K562 (cell line): ENCODE results near the gene IL17REL. TPM values are rescaled to one million over a fixed set of nuclear protein-coding genes. Genes with fewer than 3 reads are reported as not detected.

Experiments
- CHAMP1 ChIP-seq: fragments of 450-650 bp; IDR thresholded peaks from 2 replicates; pipeline ENCODE4 v1.6.1; 2016; ENCODE audit warnings: mild to moderate bottlenecking
- CREB1 ChIP-seq, 2 experiments: sonication (generic) in 1 of 2; formaldehyde crosslinking in 1 of 2; IDR thresholded peaks; 2 replicates each; pipeline versions ENCODE4 v1.6.1 to v1.8.0; 2012 to 2022; ENCODE audit warnings: inconsistent platforms in 1 of 2, mild to moderate bottlenecking in 1 of 2, missing genetic modification reagents in 1 of 2, moderate library complexity in 1 of 2
- CREB3 ChIP-seq: fragments of 450-650 bp; conservative IDR thresholded peaks from 2 replicates; pipeline ENCODE4 v1.6.1; 2016; ENCODE audit warnings: missing genetic modification characterization, low read depth, mild to moderate bottlenecking, missing compliant biosample characterization, moderate library complexity
- CREB5 ChIP-seq: fragments of 250-450 bp; sonication (Bioruptor Pico); IDR thresholded peaks from 2 replicates; pipeline ENCODE4 v1.5.0; 2020; ENCODE audit warnings: mild to moderate bottlenecking
- HMGXB4 ChIP-seq: sonication (generic); formaldehyde crosslinking; IDR thresholded peaks from 2 replicates; pipeline ENCODE4 v1.8.1; 2023; ENCODE audit warnings: mild to moderate bottlenecking, missing genetic modification reagents
- KLF16 ChIP-seq: IDR thresholded peaks from 2 replicates; pipeline ENCODE4 v1.6.1; 2016; ENCODE audit warnings: antibody characterized with exemption
- RBM17 ChIP-seq: fragments of 200-400 bp; formaldehyde crosslinking; IDR thresholded peaks from 2 replicates; pipeline ENCODE4 v1.6.1; 2017; ENCODE audit warnings: low read depth, mild to moderate bottlenecking, low read length, borderline replicate concordance
- SP2 ChIP-seq: IDR thresholded peaks from 2 replicates; pipeline ENCODE4 v1.6.1; 2011; ENCODE audit warnings: mild to moderate bottlenecking, low read depth, low read length, moderate library complexity; ENCODE audit not compliant: poor library complexity, severe bottlenecking; ENCODE audit errors: extremely low read depth
- SREBF1 ChIP-seq: fragments of 150-350 bp; IDR thresholded peaks from 2 replicates; pipeline ENCODE4 v1.6.1; 2014; ENCODE audit warnings: antibody characterized with exemption, low read depth, low read length, borderline replicate concordance
- ZBTB26 ChIP-seq: fragments of 450-650 bp; formaldehyde crosslinking; IDR thresholded peaks from 2 replicates; pipeline ENCODE4 v1.4.0; 2022; ENCODE audit warnings: missing genetic modification characterization
- ZBTB49 ChIP-seq: sonication (generic); formaldehyde crosslinking; IDR thresholded peaks from 2 replicates; pipeline ENCODE4 v1.8.0; 2022; ENCODE audit warnings: missing genetic modification reagents, mild to moderate bottlenecking, borderline replicate concordance
- ZNF740 ChIP-seq, 3 experiments: fragments of 200-800 bp in 1 of 3; sonication (Bioruptor generic) in 1 of 3; sonication (generic) in 1 of 3; formaldehyde crosslinking in 1 of 3; IDR thresholded peaks; 2 replicates each; pipeline versions ENCODE4 v1.6.1 to v1.8.0; 2016 to 2022; ENCODE audit warnings: mild to moderate bottlenecking in 2 of 3, missing compliant biosample characterization in 2 of 3, missing genetic modification characterization in 2 of 3, missing genetic modification reagents in 1 of 3
- polyA plus RNA-seq, 8 experiments: library from polyadenylated mRNA; depleted of rRNA in 4 of 8; stranded (reverse) in 5 of 8; unstranded in 3 of 8; fragments of >200 nt; fragmentation: Nextera tagmentation in 2 of 8; fragmentation: Illumina TruSeq in 1 of 8; extraction: Ambion mirVana in 2 of 8; extraction: Trizol in 1 of 8; gene quantifications; 2 replicates each; pipeline versions ENCODE4 v1.2.1 to v1.2.3, GENCODE V29; 2011 to 2014; ENCODE audit warnings: inconsistent platforms in 1 of 8, missing spikeins in 1 of 8
- total RNA-seq, 7 experiments: library from RNA; depleted of rRNA in 6 of 7; stranded (reverse); fragments of >200 nt in 6 of 7; fragmentation: Illumina TruSeq in 2 of 7; extraction: Trizol in 2 of 7; gene quantifications; 2 replicates each; pipeline versions ENCODE4 v1.2.1 to v1.2.3, GENCODE V29; 2011 to 2021; ENCODE audit warnings: low replicate concordance in 1 of 7

The IL17REL gene
- total and polyA plus RNA-seq, 9 of the 15 experiments (the other 6 are each of a cell fraction or from before 2014, with no cell fraction given), result 0.05 to 0.42 (median 0.11) TPM; not detected in 4

GRCh38 chr22:49971232-49972162 is 41.1 kb downstream of the IL17REL start (continued):
- TF ChIP-seq CREB5 (CRISPR knock-in tag) (no peak), ZBTB26 (CRISPR knock-in tag) (no peak), ZBTB49 (CRISPR knock-in tag) (no peak), SP2 (no peak), ZNF740 (CRISPR knock-in tag; IDR thresholded peaks at IDR 0.05) (no peak), ZNF740 (tag; IDR thresholded peaks at IDR 0.05) (no peak), HMGXB4 (CRISPR knock-in tag) (no peak), CREB1 (IDR thresholded peaks at IDR 0.05) (no peak), CREB1 (CRISPR knock-in tag; IDR thresholded peaks at IDR 0.05) (0 out of 2 replicates have a peak, but pooled peaks have one; percentile 37), CREB3 (tag) (no peak), RBM17 (no peak), CHAMP1 (no peak), SREBF1 (no peak), KLF16 (no peak)
